Astrocyte of the cerebellum (primary cell): Measurements from ENCODE around the gene NLGN1.

Experiments used
- DNase-seq: peaks from one replicate; pipeline ENCODE4 v3.0.0-alpha.2; 2011; ENCODE audit warnings: low read depth
- H3K4me3 ChIP-seq: 2 replicates; pipeline ENCODE4 v1.5.1; 2011; ENCODE audit warnings: mild to moderate bottlenecking, low read depth, low read length, moderate library complexity
- in situ Hi-C: cut with HindIII; loops from 2 replicates; pipeline ENCODE4 v1.10.0; 2017; ENCODE audit warnings: low sequenced_read_pairs
- TF ChIP-seq, protein P1 (sequence below): IDR thresholded peaks from 2 replicates; pipeline ENCODE4 v1.5.1; 2012; ENCODE audit warnings: low read length, low read depth, moderate library complexity, mild to moderate bottlenecking; ENCODE audit errors: missing control alignments

NLGN1 gene

DNA sequence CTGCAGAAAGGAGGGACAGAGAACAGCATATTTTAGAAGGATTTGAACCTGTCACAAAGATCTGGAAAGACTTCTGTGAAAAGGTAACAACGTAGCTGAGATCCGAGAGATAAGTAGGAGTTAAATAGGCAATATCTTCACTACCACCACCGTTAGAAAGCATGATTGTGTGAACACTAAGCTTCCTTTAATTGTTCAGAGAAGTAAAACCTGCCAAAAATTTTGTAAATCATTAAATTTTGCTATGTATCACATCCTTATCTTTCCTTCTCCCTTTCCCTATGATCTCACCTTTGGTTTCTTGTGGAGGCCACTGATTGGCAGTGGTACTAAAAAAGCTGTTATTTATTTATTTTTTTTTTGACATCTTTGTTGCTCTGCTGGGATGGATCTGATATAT lies 346.9 kb downstream of the NLGN1 start:
- TF ChIP-seq, protein P1, sequence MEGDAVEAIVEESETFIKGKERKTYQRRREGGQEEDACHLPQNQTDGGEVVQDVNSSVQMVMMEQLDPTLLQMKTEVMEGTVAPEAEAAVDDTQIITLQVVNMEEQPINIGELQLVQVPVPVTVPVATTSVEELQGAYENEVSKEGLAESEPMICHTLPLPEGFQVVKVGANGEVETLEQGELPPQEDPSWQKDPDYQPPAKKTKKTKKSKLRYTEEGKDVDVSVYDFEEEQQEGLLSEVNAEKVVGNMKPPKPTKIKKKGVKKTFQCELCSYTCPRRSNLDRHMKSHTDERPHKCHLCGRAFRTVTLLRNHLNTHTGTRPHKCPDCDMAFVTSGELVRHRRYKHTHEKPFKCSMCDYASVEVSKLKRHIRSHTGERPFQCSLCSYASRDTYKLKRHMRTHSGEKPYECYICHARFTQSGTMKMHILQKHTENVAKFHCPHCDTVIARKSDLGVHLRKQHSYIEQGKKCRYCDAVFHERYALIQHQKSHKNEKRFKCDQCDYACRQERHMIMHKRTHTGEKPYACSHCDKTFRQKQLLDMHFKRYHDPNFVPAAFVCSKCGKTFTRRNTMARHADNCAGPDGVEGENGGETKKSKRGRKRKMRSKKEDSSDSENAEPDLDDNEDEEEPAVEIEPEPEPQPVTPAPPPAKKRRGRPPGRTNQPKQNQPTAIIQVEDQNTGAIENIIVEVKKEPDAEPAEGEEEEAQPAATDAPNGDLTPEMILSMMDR = no peak
- no peak overlapping the region for H3K4me3 ChIP-seq
- DNase-seq = no peak
- in situ Hi-C loops = no loop called here

DNA sequence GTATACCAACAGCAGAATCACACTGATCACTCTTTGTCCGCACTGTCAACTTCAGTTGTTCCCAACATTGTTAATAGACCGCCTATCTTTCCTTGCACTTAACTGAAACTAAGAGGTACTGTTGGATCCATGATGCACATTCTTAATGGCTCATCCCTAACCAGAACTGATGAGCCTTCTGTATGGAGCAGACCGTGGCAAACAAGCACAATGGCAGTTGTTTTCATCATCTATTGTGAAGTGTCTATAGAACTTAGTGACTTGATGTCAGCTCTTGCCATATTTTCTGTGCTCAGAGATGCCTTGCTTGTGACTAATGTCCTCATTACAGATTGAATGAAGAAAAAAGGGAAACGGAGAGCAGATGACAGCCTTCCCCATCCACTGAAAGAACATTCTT lies 347.4 kb downstream of the NLGN1 start:
- TF ChIP-seq, protein P1 = no peak
- DNase-seq = no peak
- no peak overlapping the region for H3K4me3 ChIP-seq
- in situ Hi-C loops = no loop called here

DNA sequence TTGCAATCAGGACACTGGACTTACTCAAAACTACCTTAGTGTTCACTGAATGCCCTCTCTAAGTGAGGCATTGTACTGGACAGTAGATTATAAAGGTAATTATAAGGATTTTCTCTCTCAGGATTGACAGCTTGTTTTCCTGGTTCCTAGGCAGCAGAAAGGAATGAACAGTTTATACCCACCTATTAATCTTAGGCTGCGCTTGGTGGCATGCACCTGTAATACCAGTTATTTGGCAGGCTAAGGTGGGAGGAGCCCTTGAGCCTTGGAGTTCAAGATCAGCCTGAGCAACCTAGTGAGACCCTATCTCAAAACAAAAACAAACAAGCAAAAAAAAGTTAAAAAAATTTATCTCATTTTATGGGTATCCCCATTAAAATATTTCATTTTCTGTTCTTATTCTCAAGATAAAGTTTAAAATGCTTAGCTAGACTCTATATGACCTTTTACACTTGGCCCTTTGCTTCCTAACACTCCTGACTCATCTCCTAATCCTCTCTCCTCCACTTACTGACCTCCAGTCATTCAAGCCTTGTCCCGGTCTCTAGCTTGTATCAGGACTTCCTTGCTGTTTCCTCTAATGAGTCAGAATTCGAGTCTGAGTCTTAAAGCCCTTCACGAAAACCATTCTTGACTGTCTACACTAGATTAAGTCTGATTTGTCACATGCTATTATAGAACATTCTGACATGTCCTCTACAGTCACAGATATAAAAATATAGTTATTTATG lies 348.6 kb downstream of the NLGN1 start:
- no peak overlapping the region for H3K4me3 ChIP-seq

DNA sequence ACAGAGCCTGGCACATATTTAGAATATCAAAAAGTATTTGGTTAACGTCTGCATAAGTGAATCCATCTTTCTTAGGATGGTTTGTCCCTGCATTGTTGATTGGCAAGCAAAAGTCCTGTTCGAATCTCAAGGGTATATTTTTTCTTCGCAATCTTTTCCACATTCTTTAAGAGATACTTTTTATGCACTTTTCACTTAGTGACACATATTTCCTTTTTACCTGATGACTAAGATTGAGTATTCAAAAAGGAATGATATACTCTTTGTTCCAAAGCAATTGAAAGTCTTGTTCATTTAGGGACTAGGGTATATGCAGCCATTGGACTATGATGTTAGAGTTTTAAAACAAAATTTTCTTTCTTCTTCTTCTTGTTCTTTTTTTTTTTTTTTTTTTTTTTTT lies 349.9 kb downstream of the NLGN1 start:
- no peak for DNase-seq
- in situ Hi-C loops = no loop called here
- no peak overlapping the region for H3K4me3 ChIP-seq
- TF ChIP-seq, protein P1 = no peak

More for the DNA sequence above, 348.6 kb downstream of the NLGN1 start:
- TF ChIP-seq, protein P1 = no peak
- DNase-seq = no peak
- in situ Hi-C loops = no loop called here

DNA sequence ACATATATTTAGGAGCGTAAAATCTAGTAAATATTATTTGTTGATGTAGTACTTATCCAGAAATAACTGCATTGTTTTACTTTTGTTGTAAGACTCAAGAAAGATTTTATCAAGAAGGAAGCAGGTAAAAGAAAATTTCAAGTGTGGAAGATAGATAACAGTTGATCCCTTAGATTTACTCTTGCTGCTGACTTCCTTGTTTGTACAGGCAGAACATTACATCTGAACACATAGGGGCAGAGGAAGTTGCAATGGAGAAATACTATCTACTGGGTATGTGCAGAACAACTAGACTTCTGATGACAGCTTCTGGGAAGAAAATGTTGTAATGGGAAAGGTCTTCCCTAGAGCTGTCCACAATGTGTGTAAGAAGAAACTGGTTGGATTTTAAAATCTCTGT lies 350.6 kb downstream of the NLGN1 start:
- no peak for DNase-seq
- in situ Hi-C loops = no loop called here
- H3K4me3 ChIP-seq = no peak overlapping the region
- TF ChIP-seq, protein P1 = no peak

DNA sequence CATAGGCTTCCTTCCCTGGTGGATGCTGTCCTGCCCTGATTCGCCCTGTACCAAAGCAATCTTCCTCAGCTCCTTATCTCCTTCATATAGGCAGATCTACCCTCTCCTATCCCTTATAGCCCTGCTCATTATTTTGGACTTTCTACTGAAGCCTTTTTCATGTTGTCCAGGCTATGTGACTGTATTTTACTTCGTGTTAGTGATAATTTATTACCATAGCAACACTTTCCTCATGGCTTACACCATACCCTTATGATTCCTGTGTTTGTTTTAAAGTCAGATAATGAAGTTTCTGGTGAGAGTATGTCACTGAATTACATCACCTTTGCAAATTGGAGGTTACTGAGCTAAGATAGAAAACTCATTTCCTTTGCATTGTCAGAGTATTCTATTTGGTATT lies 352.6 kb downstream of the NLGN1 start:
- TF ChIP-seq, protein P1 = no peak
- no peak for DNase-seq
- H3K4me3 ChIP-seq = no peak overlapping the region
- in situ Hi-C loops = no loop called here
